Measurements from ENCODE around the gene CENPO.

Gene CENPO

GRCh38 chr2:24839729-24840128, 46.5 kb downstream of the CENPO start:
- DNase-seq (ENCODE audit: low read depth), result no peak

DNA sequence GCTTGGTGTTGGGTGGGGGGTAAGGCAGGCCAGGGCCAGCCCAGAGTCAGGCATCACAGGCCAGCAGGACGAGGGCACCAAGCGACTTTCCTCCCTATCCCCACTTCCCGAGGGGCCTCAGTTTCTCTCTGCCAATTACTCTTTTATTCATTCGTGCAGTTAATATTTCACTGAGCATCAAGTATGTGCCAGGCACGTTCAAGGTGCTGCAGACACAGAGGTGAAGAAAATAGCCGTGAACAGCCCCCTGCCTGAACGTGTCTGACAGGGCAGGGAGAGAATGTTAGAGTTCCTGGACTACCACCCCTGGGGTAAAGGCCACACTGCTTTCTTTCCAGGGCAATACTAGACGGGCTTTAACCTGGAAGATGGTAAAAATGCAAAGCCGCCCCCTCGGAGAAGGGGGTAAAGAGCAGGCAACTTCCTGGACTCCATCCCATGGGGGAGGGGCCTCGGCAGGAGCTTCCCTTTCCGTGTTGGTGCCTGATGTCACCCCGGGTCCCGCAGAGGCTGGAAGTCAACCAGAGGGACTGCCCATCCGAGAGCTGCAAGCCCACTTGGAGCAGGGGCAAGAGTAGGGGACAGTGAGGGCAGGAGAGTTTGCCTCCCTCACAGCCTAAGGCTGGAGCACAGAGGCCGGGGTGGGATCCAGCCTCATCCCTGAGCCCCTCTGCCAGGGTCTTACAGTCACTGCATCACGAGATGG, 47.1 kb downstream of the CENPO start:
- no peak for DNase-seq (ENCODE audit: low read depth)

- DNase-seq (ENCODE audit: low read depth), result no peak
Observed at GRCh38 chr2:24840962-24841945, 48.0 kb downstream of the CENPO start.

GRCh38 chr2:24842081-24843050, 49.1 kb downstream of the CENPO start:
- no peak for DNase-seq (ENCODE audit: low read depth)

DNA sequence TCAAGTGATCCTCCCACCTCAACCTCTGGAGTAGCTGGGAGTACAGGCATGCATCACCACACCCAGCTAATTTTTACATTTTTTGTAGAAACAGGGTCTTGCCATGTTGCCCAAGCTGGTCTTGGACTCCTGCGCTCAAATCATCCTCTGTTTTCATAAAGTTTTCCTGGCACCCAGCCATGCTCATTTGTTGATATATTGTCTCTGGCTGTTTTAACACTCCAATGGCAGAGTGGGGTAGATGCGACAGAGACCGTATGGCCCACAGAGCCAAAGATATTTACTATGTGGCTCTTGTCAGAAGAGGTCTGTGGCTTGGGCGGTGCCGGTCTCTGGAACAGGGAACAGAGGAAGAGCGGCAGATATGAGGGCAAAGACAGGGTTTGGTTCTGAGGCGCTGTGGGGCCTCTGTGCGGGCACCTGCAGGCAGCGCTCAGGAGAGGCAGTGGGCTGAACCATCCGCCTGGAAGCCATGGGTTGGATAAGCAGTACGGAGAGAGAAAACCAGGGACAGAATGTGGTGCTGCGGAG, 50.2 kb downstream of the CENPO start:
- DNase-seq (ENCODE audit: low read depth), result no peak

- DNase-seq (ENCODE audit: low read depth), result no peak
Observed at GRCh38 chr2:24844023-24844685, 50.9 kb downstream of the CENPO start.

DNA sequence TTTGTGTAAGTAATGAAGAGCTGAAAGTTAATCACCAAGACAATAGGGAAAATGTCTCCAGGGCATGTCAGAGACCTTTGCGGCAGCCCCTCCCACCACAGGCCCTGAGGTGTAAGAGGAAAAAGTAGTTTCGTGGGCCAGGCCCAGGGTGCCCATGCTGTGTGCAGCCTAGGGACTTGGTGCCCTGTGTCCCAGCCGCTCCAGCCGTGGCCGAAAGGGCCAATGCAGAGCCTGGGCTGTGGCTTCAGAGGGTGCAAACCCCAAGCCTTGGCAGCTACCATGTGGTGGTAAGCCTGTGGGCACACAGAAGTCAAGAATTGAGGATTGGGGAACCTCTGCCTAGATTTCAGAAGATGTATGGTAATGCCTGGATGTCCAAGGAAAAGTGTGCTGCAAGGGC, 52.5 kb downstream of the CENPO start:
- DNase-seq (ENCODE audit: low read depth), result no peak

DNA sequence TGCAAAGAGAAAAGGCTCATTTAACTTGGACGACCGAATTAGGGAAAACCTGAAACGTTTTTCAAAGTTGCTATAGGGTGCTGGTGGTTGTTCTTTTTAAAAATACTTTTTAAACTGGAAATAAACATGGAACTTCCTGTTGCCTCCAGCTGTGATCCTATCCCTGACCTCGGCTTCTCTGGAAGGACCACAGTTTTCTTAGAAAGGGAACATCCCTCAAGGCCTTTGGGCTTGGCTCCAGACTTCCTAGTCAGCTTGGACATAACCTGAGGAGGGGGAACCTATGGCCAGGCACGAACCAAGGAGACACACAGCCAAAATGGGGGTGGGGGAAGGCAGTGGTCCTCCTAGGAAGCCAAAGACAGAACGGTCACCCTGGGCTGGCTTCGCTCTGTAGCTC, 57.7 kb downstream of the CENPO start:
- DNase-seq (ENCODE audit: low read depth), result no peak

GRCh38 chr2:24852026-24852425, 58.8 kb downstream of the CENPO start:
- no peak for DNase-seq (ENCODE audit: low read depth)

DNA sequence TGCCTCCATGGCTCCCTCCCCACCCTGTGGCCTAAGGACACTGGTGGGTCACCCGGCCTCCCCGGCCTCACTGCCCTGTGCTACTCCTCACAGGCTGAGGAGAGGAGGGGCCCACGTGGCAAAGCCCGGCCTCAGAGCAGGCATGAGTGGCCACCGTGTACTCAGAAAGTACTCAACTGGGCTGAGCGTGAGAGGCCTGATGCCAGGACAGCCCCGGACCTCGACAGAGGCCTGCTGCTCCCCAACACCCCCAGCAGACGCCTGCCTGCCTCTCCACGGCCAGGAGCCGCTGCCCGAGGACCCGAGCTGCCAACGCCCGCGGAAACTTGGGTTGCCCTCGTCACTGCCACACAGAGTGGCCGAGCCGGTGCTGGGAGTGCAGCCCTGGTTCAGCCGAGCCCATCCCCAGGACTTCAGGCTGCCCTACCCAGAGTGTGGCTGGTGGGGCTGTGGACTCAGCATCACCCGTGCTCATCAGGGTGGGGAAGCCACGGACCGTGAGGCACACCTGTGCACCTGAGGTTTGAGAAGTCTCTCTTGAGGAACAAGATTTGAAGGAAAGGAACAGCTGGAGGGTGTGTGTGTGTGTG, 59.3 kb downstream of the CENPO start:
- no peak for DNase-seq (ENCODE audit: low read depth)

GRCh38 chr2:24853046-24853445, 59.8 kb downstream of the CENPO start:
- DNase-seq (ENCODE audit: low read depth), result no peak

DNA sequence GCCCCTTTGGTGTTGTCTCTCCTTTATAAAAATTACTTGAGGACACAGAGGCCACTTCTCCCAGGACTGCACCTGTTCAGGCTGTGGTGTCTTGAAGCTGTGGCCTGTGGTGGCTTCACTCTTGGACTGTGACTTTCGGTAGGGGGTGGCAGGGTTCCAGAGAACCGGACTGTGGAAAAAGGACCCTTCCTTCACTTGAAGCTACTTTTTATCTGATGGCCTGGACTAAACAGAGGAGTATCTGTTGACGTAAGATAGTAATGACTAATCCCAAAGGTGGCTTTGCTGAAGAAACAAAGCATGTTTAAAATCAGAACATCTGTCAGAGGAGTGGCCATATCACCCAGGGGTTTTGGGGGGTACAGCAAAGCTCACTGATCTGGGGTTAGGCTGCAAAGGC, 60.8 kb downstream of the CENPO start:
- DNase-seq (ENCODE audit: low read depth), result no peak

GRCh38 chr2:24855022-24855622, 61.9 kb downstream of the CENPO start:
- DNase-seq (ENCODE audit: low read depth), result no peak

GRCh38 chr2:24855726-24856125, 62.5 kb downstream of the CENPO start:
- no peak for DNase-seq (ENCODE audit: low read depth)

GRCh38 chr2:24856791-24857211, 63.6 kb downstream of the CENPO start:
- no peak for DNase-seq (ENCODE audit: low read depth)

- DNase-seq (ENCODE audit: low read depth), result no peak
Observed at GRCh38 chr2:24857746-24858145, 64.5 kb downstream of the CENPO start.

DNA sequence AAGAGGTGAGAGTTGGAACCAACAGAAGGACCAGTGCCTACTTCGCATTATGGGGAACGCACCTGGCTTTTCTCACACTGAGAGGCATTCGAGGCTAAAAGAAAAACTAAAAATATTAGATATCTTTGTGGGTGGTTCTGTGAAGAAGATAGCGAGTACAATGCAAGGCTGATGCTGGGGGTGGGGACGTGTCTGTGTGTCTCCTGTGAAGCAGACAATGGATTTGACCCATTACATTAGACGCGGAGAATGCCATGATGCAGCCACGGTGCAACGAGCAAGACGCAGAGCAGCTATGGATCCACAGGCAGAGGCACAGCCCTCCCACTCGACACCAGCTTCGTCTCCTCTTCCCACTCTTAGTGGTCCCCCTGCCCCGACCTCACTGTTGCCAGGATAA, 65.8 kb downstream of the CENPO start:
- no peak for DNase-seq (ENCODE audit: low read depth)

DNA sequence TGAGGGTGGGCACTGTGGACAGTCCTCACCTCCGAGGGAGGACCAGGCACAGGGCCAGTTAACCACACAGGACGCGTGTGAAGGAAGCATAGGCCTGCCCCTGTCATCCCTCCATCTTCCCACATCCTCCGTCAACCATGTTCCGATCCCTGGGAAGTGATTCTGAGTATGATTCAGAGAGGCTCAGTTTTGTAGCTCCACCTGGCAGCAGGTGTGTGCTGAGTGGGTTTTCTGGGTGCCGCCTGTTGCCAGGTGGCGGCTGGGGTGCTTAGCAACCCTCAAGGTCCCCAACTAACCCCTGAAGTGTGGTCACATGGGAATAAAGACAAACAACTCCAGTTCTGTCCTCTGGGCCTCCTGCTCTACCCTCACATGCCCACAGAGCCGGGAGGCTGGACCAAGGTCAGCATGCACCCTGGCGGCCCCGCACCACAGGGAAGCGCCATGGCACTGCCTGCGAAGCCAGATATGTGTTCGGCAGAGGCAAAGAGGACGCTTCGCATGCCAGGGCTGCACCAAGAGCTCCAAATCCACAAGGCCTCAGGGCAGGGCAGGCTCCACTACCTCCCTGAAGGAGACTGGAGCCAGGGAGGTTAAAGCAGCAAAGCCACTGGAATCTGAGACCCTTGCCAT, 66.9 kb downstream of the CENPO start:
- no peak for DNase-seq (ENCODE audit: low read depth)

DNA sequence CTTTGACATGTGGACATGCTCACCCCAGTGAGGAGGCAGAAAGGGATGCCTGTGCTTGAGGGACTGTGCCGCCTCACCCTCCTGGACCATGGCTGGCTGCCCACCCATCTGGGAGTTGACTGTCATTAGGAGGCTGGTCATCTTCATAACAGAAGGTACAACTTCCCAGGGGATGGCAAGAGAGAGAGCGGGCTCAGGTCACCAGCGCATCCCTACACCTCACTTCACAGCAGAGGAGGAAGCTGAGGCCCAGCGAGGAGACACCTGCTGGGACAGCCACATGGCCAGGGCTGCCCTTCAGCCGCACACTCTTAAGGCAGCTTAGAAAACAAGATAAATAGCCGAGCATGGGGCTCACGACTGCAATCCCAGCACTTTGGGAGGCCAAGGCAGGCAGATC, 67.4 kb downstream of the CENPO start:
- no peak for DNase-seq (ENCODE audit: low read depth)

DNA sequence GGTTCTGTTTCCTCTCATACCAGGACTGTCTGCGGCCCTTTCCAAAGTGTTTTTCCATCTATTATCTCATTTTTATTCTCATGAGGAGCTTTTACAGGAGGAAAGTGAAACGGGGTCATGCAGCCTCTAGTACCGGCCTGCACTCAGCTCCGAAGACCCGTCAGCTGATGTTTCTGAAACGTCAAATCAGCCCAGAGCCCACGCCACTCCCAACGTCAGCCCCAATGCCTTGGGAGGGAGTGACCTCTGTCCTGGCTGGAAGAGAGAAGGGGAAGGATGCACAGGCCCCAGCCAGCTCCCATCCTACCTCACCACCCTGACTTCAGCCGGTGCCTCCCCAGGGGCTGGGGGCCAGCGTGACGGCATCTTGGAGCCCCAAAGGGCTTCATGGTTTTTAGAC, 68.3 kb downstream of the CENPO start:
- no peak for DNase-seq (ENCODE audit: low read depth)

Data from stimulated activated CD4-positive, alpha-beta T cell treated with anti-CD3 and anti-CD28 coated beads, Interleukin-2, amount 100 ng/mL, for 4 hours (primary cell).